ENCODE results near the gene ETNPPL.

Gene ETNPPL

GRCh38 chr4:108762559-108763225 lies at the start of gene ETNPPL:
ETNPPL (minus strand) TSS chr4:108763053; CDS start chr4:108762898, 155 bp downstream.
- peak; percentile 28 for DNase-seq

GRCh38 chr4:108811486-108811885 lies 48.6 kb upstream of the ETNPPL start:
- DNase-seq: no peak

- DNase-seq: no peak
Measured at GRCh38 chr4:108810087-108810486, 47.2 kb upstream of the ETNPPL start.

GRCh38 chr4:108804648-108805273 lies 41.9 kb upstream of the ETNPPL start:
- DNase-seq: no peak

- no peak for DNase-seq
Measured at GRCh38 chr4:108799306-108799705, 36.5 kb upstream of the ETNPPL start.

GRCh38 chr4:108796173-108796572 lies 33.3 kb upstream of the ETNPPL start:
- DNase-seq: no peak

- DNase-seq: no peak
Measured at GRCh38 chr4:108795733-108796132, 32.9 kb upstream of the ETNPPL start.

GRCh38 chr4:108794136-108794535 lies 31.3 kb upstream of the ETNPPL start:
- DNase-seq: no peak

GRCh38 chr4:108793415-108793814 lies 30.6 kb upstream of the ETNPPL start:
- no peak for DNase-seq

GRCh38 chr4:108788731-108789130 lies 25.9 kb upstream of the ETNPPL start:
- no peak for DNase-seq

GRCh38 chr4:108787724-108788123 lies 24.9 kb upstream of the ETNPPL start:
- no peak for DNase-seq

GRCh38 chr4:108787106-108787505 lies 24.3 kb upstream of the ETNPPL start:
- DNase-seq: no peak

GRCh38 chr4:108786351-108786750 lies 23.5 kb upstream of the ETNPPL start:
- DNase-seq: no peak

- DNase-seq: no peak
Measured at GRCh38 chr4:108783665-108784463, 21.0 kb upstream of the ETNPPL start.

- no peak for DNase-seq
Measured at GRCh38 chr4:108779958-108780357, 17.1 kb upstream of the ETNPPL start.

GRCh38 chr4:108777388-108777787 lies 14.5 kb upstream of the ETNPPL start:
- DNase-seq: no peak

GRCh38 chr4:108775921-108776320 lies 13.1 kb upstream of the ETNPPL start:
- DNase-seq: no peak

- DNase-seq: no peak
Measured at GRCh38 chr4:108774809-108775530, 12.1 kb upstream of the ETNPPL start.

GRCh38 chr4:108772402-108772801 lies 9.5 kb upstream of the ETNPPL start:
- DNase-seq: no peak

GRCh38 chr4:108766058-108766457 lies 3.2 kb upstream of the ETNPPL start:
- no peak for DNase-seq

- no peak for DNase-seq
Measured at GRCh38 chr4:108763986-108764385, 1.1 kb upstream of the ETNPPL start.

GRCh38 chr4:108763226-108763593 lies 357 bp upstream of the ETNPPL start:
- no peak for DNase-seq

GRCh38 chr4:108758498-108758897 lies 4.4 kb downstream of the ETNPPL start:
- DNase-seq: no peak

All from activated T-cell treated with anti-CD3 and anti-CD28 coated beads, Interleukin-2, amount 50 U/mL, for 1 hour (primary cell).